HG03342 (cell line): ENCODE results near the gene ZNF221.

Source experiments
- ATAC-seq: cut with Tn5 transposase; IDR thresholded peaks from one replicate; pipeline ENCODE4 v1.9.1; 2021; ENCODE audit warnings: mild to moderate bottlenecking, moderate library complexity; ENCODE audit not compliant: unreplicated experiment

ZNF221 gene

DNA sequence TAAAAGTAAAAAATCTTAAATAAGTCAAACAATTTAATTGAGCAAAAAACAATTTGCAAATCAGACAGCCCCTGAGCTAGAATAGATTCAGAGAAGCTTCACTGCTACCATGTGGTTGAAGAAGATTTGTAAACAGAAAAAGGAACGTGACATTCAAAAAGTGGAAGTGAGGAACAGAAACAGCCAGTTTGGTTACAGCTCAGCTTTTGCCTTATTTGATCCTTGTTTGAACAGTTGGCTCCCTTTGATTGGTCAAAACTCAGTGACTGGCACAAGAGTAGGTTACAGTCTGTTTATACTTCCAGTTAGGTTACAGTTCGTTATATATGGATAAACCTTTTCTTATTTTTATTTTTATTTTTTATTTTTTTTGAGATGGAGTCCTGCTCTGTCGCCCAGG is 5.8 kb downstream of the ZNF221 start:
- ATAC-seq: no peak

DNA sequence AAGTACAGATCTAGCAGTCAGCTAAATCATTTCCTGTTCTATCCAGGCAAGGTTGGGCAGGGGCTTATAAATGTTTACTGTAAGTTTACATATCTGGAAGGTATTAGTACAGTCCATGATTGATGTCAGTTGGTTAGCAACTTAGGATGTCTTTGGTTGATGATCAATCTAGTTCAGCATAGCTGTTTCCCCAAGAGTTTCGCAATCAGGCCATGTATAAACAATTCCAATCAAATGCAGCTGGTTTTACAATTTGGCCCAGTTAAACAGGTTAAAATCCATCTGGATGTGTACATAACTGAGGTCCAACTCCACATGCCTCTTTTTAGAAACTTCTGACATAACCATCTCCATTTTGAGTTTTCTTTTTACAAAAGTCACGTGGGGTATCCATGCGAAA is 6.9 kb downstream of the ZNF221 start:
- ATAC-seq: no peak

DNA sequence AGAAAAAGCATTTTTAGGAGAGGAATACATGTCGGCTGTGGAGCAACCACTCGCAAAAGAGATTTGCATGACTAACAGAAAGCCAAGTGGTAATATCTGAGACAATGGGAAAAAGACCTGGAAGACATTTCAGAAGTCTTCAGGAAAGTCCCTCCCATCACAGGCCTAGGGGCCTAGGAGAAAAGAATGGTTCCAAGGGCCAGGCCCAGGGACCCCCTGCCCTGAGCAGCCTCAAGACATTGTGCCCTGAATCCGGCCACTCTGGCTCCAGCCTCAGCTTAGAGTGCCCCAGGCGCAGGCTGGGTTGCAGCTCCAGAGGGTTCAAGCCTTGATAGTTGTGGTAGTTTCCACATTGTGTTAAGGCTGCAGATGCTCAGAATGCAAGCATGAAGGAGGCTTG is 9.4 kb downstream of the ZNF221 start:
- no peak for ATAC-seq

DNA sequence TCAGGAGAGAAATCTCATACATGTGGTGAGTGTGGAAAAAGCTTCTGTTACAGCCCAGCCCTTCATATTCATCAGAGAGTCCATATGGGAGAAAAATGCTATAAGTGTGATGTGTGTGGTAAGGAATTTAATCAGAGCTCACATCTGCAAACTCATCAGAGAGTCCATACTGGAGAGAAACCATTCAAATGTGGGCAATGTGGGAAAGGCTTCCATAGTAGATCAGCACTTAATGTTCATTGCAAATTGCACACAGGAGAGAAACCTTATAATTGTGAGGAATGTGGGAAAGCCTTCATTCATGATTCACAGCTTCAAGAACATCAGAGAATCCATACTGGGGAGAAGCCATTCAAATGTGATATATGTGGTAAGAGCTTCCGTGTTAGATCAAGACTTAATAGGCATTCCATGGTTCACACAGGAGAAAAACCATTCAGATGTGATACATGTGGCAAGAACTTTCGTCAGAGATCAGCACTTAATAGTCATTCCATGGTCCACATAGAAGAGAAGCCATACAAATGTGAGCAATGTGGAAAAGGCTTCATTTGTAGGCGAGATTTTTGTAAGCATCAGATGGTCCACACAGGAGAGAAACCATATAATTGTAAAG is 15.2 kb downstream of the ZNF221 start:
- no peak for ATAC-seq

DNA sequence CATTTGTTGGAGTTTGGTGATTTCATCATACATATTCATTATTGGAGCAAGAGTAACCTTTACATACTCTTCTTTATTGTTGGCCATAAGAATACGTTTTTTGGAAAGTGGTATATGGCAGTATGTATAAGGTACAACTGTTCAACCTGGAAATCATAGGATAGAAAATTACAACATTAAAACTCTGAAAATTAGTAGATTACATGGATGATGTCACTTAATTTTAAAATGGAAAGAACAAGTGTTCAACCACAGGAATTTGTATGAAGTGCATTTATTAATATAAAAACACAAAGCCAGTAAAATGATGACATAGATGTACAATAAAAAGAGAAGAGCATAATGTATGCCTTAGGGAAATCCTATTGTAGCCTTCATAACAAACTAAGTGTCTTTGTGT is 25.7 kb downstream of the ZNF221 start:
- ATAC-seq: no peak

DNA sequence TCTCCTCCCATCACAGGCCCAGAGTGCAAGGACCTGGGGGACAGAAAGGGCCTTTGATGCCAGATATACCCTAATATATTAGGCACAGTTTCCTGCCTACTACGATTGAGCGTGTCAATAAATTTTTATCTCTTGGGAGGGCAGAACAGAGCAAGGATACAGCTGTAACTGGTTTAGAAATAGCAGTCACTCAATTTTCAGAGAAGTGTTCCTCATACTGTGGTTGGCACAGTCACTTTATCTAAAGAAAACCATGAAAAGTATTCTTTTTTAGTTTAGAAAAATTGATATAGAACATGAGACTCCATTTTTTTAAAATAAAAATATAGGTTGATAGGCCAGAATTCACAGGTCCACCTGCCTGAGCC is 32.5 kb downstream of the ZNF221 start:
- ATAC-seq: peak; percentile 13

DNA sequence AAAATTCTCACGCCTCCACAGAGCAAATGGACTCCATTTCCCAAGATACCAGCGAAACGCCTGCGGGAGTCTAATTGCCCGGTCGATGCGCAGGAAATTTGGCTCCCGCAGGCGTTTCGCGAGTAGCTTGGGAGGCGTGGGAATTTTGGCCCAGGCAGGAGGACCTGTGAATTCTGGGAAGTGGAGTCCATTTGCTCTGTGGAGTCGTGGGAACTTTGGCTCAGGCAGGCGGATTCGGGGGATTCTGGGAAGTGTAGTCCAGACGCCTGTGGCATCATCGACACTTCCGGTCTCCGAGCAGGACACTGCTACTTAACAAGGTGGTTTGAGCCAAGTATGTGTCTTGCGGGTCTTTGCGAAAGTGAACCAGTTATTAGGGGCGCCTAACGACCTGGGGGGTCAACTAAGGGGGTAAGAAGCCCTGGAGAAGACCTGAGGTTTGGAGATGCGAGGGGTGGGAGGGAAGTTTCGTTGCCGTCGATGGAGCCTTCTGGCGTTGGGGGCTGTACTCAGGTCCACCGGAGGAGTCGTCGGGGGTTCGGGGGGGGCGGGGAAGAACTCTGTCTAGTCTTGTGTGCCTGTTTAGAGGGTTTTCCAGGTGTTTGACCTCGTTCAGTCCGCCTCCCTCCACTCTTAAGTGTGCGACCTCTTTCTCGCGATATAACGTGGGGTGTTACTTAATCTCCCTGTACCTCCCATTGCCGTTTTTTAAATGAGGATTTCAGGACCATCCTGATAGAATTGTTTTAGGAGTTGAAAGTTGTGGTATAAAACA is 33.1 kb downstream of the ZNF221 start, which contains the start of gene ZNF155:
ZNF155 (plus strand) TSS at position 277 of the 775 bp plus-strand sequence. CDS start 4,356 bp downstream, outside the sequence.
- ATAC-seq: peak; percentile 89

DNA sequence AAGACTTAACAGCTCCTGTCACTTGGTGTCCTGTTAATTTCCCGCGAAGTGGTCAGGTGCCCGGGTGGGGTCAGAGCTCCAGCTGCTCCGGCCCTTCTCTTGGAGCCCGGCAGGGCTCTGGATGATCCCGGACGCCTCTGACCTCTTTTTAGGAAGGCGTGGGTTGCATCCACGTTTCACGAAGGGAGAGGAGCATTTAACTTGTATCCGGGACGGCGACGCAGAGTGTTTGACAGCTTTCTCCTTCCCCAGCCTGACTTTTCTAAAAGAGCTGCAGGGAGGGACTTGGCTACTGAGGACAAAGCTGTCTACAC is 33.6 kb downstream of the ZNF221 start:
- no peak for ATAC-seq

DNA sequence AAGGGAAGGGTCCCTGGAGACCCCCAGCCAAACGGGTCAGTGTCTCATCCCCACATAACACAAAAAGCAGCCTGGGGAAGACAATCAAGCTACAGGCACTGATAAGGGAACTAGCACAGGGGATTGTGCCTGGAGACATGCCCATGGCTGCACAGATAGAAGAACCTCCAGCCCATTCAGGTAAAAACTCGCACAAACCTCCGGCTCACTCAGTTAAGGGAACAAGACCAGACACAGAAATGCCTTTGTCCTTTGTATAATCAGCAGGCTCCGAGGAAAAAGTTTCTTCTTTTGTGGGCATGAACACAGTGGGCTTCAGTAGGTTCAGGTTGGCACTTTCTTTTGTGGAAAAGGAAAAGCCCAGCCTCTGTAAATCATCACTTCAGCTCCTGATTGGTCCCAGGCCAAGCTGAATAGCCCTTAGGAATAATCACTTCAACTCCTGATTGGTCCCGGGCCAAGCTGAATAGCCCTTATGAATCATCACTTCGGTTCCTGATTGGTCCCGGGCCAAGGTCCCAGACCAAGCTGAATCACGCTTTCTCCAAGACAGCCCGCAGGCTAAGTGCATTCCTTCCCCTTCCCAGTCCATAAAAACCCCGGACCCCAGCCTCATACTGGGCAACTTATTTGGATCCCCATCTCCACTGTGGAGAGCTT is 46.7 kb downstream of the ZNF221 start:
- no peak for ATAC-seq

DNA sequence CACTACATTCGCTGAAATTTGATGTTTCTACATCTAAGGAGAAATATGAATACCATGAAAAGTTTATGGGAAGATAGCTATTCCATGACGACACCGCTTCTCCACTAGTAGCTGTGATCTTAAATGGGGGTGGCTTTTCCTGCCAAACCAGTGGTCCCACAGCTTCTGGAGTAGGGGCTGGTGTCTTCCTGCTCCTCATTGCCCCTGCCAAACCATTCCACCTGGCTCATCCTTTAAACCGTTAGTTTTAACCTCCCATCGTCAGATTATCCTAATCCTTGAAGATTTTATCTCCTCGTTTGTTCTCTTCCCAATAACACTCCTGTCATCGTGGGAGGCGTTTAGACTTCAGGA is 51.2 kb downstream of the ZNF221 start:
- no peak for ATAC-seq

DNA sequence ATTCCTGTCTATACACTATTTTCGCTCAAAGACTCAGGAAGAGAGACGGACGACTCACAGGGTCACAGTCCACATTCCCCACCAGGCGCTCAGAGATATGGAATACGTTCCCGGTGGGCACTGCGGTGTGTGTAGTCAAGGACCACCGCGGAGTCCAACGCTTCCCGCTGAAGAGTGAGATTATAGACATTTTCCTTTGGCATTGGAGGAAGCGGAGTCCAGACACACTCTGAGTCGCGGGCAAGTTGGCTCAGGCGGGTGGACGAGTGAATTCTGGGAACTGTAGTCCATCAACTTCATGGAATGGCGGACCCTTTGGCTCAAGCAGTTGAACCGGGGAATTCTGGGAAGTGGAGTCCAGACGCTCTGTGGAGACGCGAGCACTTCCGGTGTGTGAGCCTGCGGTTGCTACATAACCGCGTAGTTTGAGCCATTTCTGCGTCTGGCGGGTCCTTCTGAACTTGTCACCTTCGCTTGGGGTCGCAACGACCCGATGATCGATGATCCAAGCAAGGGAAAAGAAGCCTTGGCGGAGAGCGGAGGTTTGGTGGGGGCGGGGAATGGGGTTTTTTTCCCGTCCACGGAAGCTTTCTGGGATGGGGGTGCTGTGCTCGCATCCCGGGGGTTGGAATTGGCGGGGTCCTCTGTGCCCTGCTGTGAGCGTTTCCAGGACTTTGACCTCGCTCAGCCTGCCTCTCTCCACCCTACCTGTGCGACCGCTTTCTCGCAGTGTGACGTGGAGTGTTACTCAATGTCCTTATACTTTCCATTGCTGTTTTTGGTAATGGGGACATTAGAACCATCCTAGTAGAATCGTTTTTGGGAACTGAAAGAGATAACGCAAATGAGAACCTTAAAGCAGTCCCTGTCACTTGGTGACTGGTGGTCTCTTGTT is 51.8 kb downstream of the ZNF221 start, which contains the start of gene ZNF230:
ZNF230 (plus strand) TSS at position 392 of the 895 bp plus-strand sequence. CDS start 4,122 bp downstream, outside the sequence.
- ATAC-seq: peak; percentile 92

DNA sequence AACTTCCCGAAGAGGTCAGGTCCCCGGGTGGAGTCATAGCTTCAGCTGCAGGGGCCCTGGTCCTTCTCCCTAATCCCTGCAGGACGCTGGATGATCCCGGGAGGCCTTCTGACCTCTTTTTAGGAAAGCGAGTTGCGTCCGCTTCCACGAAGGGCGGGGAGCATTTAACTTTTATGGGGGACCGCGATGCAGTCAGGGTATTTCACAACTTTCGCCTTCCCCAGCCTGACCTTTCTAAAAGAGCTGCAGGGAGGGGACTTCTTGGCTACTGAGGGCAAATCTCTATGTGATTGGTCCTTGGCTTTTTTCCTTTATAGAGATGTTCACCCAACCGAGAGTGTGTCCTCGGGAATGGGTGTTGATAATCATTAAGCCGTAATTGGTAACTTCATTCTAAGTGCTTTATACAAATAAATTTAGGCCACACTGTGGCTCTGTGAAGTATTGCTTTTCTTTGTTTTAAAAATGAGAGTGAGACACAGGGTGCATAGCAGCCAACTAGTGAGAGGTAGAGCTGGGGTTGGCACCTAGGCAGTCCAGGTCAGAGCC is 52.5 kb downstream of the ZNF221 start:
- ATAC-seq: peak; percentile 36

DNA sequence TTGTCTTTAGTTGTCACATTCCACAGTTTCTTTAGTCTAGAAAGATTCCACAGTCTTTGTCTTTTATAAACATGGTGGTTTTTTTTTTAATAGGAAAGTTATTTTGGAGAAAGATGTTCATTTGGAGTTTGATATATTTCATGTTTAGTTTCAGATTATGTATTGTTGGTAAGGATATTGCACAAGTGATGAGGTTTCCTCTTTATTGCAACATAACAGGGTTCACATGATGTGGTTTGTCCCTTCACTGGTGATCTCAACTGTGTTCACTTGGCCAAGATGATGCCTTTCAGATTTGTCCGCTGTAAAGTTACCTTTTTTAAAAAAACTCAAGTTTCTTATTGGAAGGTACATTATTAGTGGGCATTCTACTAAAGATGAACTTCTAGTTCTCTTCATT is 54.9 kb downstream of the ZNF221 start:
- ATAC-seq: no peak

DNA sequence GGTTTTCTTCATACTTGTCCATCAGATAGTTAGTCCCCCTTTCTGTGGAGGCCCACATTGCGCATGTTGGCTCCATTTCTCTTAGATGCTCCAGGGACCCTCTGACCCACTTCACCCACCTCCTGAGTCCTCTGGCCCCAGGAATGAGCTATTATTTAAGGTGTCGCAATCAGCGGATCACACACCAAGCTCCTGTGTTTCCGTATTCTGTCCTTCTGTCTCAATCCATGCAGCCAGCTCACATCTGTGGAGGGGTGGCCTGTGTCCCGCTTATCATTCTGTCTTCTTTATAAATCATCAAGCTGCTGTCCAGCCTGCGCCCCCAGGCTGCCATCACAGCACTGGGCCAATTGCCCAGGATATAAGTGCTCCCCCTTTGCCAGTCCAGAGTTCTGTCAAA is 56.4 kb downstream of the ZNF221 start:
- no peak for ATAC-seq

DNA sequence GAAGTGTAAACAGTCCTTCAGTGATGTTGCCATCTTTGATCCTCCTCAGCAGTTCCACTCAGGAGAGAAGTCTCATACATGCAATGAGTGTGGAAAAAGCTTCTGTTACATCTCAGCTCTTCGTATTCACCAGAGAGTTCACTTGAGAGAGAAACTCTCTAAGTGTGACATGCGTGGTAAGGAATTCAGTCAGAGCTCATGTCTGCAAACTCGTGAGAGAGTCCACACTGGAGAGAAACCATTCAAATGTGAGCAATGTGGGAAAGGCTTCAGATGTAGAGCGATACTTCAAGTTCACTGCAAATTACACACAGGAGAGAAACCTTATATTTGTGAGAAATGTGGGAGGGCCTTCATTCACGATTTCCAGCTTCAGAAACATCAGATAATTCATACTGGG is 59.4 kb downstream of the ZNF221 start:
- no peak for ATAC-seq
